ENCODE results near the gene MYZAP. TPM values are rescaled to one million over a fixed set of nuclear protein-coding genes. Genes with fewer than 3 reads are reported as not detected.

MYZAP gene
- total and polyA plus RNA-seq, 2 of the 8 experiments (the other 6 are each of a cell fraction or from before 2014, with no cell fraction given): 0.41 to 0.65 TPM

- H3K9ac ChIP-seq (replicated peaks in 1 of 4; ENCODE audit: extremely low read depth in 1 of 4, low read depth in 3 of 4, low read length in 3 of 4): no peak overlapping the region
- H3K14ac ChIP-seq (ENCODE audit: insufficient read length): no peak overlapping the region
- H3K27me3 ChIP-seq (replicated peaks in 1 of 4; ENCODE audit: control insufficient read depth in 3 of 4, extremely low read depth in 1 of 4, insufficient read depth in 3 of 4, low read length in 3 of 4): peaks cover 0 to 4% (median 2%) of the 10 kb centered on the region in 4 experiments; a peak in 3 of 7 replicates
- H3K56ac ChIP-seq (replicated peaks; ENCODE audit: insufficient read length, low read depth, low read length): no peak overlapping the region
- DNase-seq (ENCODE audit: low read depth in 1 of 2, low spot score in 2 of 2) (no peak), FAIRE-seq (no peak)
- H4K91ac ChIP-seq (replicated peaks; ENCODE audit: insufficient read length, low read length): no peak overlapping the region
- no peaks in the 10 kb centered on the region; the same call in 1 of the 2 replicates for H3K79me1 ChIP-seq (ENCODE audit: low read depth, low read length)
- no peak overlapping the region; the same call in 1 of the 2 replicates for H4K8ac ChIP-seq (ENCODE audit: extremely low read depth, insufficient read depth, low read length)
- no peak for TF ChIP-seq SAP30 (IDR thresholded peaks at IDR 0.05; ENCODE audit: insufficient read depth, insufficient replicate concordance, low read length)
- no peak for TF ChIP-seq SIRT6 (IDR thresholded peaks at IDR 0.05; ENCODE audit: low read length)
- no peak for TF ChIP-seq POU5F1 (IDR thresholded peaks at IDR 0.05; ENCODE audit: low read depth, low read length)
- TF ChIP-seq RXRA (IDR thresholded peaks at IDR 0.05; ENCODE audit: insufficient read depth, low read depth, low read length): no peak
- TF ChIP-seq KDM4A (IDR thresholded peaks at IDR 0.05; ENCODE audit: low read depth, low read length, severe bottlenecking): no peak
- no peak for TF ChIP-seq RFX5 (IDR thresholded peaks at IDR 0.05; ENCODE audit: borderline replicate concordance, low read depth, low read length)
- no peak for TF ChIP-seq EZH2 (IDR thresholded peaks at IDR 0.05; ENCODE audit: low read depth, low read length, severe bottlenecking)
- no peak for TF ChIP-seq CHD1 (IDR thresholded peaks at IDR 0.05; ENCODE audit: low read depth, low read length)
- no peak for TF ChIP-seq CREB1 (IDR thresholded peaks at IDR 0.05)
- TF ChIP-seq CHD2 (IDR thresholded peaks at IDR 0.05; ENCODE audit: low read length): no peak
- TF ChIP-seq SRF (IDR thresholded peaks at IDR 0.05; ENCODE audit: low read depth, low read length): no peak
- no peak for TF ChIP-seq SIN3A (conservative IDR thresholded peaks at IDR 0.05 in 1 of 2, IDR thresholded peaks at IDR 0.05 in 1 of 2; ENCODE audit: low read depth in 1 of 2, low read length in 2 of 2)
- H3K18ac ChIP-seq (ENCODE audit: extremely low read depth, low read length): no peak overlapping the region
- H2BK120ac ChIP-seq (replicated peaks; ENCODE audit: low read depth, low read length): no peak overlapping the region
- ChIA-PET CTCF (ENCODE audit: partially characterized antibody) (interaction anchor here (0.7 to 2.6 kb wide), 4 partner anchors 10 to 45 kb away, joined by 3 to 10 read pairs (median 4); no protein-coding TSS in a partner anchor), POLR2A (ENCODE audit: partially characterized antibody) (no interaction called here)
- H2BK5ac ChIP-seq (ENCODE audit: low read depth, low read length): no peak overlapping the region
- no peak overlapping the region for H3K4ac ChIP-seq (replicated peaks; ENCODE audit: insufficient read length, low read depth, low read length)
- peaks cover 0 to 5% (median 1%) of the 10 kb centered on the region in 4 experiments; a peak in 3 of 7 replicates for H3K4me1 ChIP-seq (replicated peaks in 1 of 4; ENCODE audit: control insufficient read depth in 3 of 4, insufficient read depth in 4 of 4, low read length in 3 of 4)
- H4K5ac ChIP-seq (ENCODE audit: insufficient read length, low read depth, low read length): no peak overlapping the region
- no peak overlapping the region for H3K4me2 ChIP-seq (ENCODE audit: insufficient read depth in 1 of 2, low read depth in 2 of 2, low read length in 2 of 2)
- H3K9me3 ChIP-seq (ENCODE audit: insufficient read depth in 2 of 2, low read depth in 1 of 2, low read length in 1 of 2): no peaks in the 10 kb centered on the region
- no peak overlapping the region for H2BK15ac ChIP-seq (ENCODE audit: low read length)
- no peak overlapping the region for H2BK20ac ChIP-seq (ENCODE audit: low read length)
- H3K23ac ChIP-seq (ENCODE audit: insufficient read length): no peak overlapping the region
- H3K23me2 ChIP-seq (ENCODE audit: low read depth, low read length): no peaks in the 10 kb centered on the region
- no peak overlapping the region for H3K4me3 ChIP-seq (ENCODE audit: extremely low read depth in 1 of 4, insufficient read depth in 2 of 4, low read depth in 3 of 4, low read length in 4 of 4)
- no peak overlapping the region for H2BK12ac ChIP-seq (ENCODE audit: low read depth, low read length)
- H2AK5ac ChIP-seq (ENCODE audit: low read depth, low read length): no peak overlapping the region
- 87% methylated on average over 3 of the region's 3 CpGs; no CpG with 5 or more reads in 1 of the 2 experiments for WGBS, 2 experiments (ENCODE audit: extremely low coverage in 1 of 2, insufficient coverage in 1 of 2, insufficient read length in 1 of 2, insufficient replicate concordance in 2 of 2, low coverage in 1 of 2, low lambda C conversion rate in 2 of 2, missing lambda C conversion rate in 1 of 2)
- H4K20me1 ChIP-seq (replicated peaks in 1 of 2; ENCODE audit: control insufficient read depth in 1 of 2, insufficient read depth in 2 of 2, low read length in 2 of 2): no peaks in the 10 kb centered on the region
- no peaks in the 10 kb centered on the region for H3K79me2 ChIP-seq (ENCODE audit: control insufficient read depth in 1 of 2, insufficient read depth in 2 of 2, low read length in 2 of 2)
- no peak overlapping the region for H2AFZ ChIP-seq (ENCODE audit: low read length)
- H3K36me3 ChIP-seq (ENCODE audit: control insufficient read depth in 2 of 4, insufficient read depth in 4 of 4, low read length in 3 of 4): no peaks in the 10 kb centered on the region
- no peak overlapping the region for H3K27ac ChIP-seq (ENCODE audit: low read depth, low read length)
These were observed 5.7 kb downstream of the MYZAP start for GRCh38 chr15:57597431-57597830.

All from H1 (cell line).